Right atrium auricular region (tissue), 2 donors: Measurements from ENCODE around the gene USP47. TPM values are rescaled to one million over a fixed set of nuclear protein-coding genes. Genes with fewer than 3 reads are reported as not detected.

Experiments
- DNase-seq: peaks from one replicate; pipeline ENCODE4 v3.0.0-alpha.2; 2019; ENCODE audit warnings: low spot score
- H3K27ac ChIP-seq, 2 donors: fragments of 200-600 bp; sonication (generic); 1 replicate in 1 of 2; 2 replicates in 1 of 2; pipeline ENCODE4 v1.5.1; 2016 to 2019
- H3K27me3 ChIP-seq, 2 donors: fragments of 200-600 bp; sonication (generic); one replicate each; pipeline versions ENCODE4 v1.5.1 to v1.6.0; 2017 to 2019
- H3K36me3 ChIP-seq: fragments of 200-600 bp; sonication (generic); one replicate; pipeline ENCODE4 v1.5.1; 2016
- H3K4me1 ChIP-seq, 2 donors: fragments of 200-600 bp; sonication (generic); one replicate each; pipeline versions ENCODE4 v1.5.1 to v1.6.0; 2017 to 2019
- H3K4me3 ChIP-seq, 2 donors: fragments of 200-600 bp; sonication (generic); 1 replicate in 1 of 2; 2 replicates in 1 of 2; pipeline ENCODE4 v1.5.1; 2017 to 2019; ENCODE audit warnings: mild to moderate bottlenecking in 1 of 2, moderate library complexity in 1 of 2
- H3K9me3 ChIP-seq, 2 donors: fragments of 200-600 bp; sonication (generic); one replicate each; pipeline ENCODE4 v1.5.1; 2019
- total RNA-seq, 2 donors: library from RNA; depleted of rRNA; stranded (reverse); fragments of >200 nt; gene quantifications; one replicate each; pipeline ENCODE4 v1.1.0, GENCODE V29; 2016
- TF ChIP-seq, protein P1 (sequence below), 2 donors: fragments of 200-600 bp; sonication (generic); IDR thresholded peaks; one replicate each; pipeline ENCODE4 v1.5.1; 2019; ENCODE audit warnings: antibody characterized with exemption in 2 of 2

USP47 gene
- total RNA-seq, 2 donors from 2014 or later = 58.7 to 61.3 TPM

DNA sequence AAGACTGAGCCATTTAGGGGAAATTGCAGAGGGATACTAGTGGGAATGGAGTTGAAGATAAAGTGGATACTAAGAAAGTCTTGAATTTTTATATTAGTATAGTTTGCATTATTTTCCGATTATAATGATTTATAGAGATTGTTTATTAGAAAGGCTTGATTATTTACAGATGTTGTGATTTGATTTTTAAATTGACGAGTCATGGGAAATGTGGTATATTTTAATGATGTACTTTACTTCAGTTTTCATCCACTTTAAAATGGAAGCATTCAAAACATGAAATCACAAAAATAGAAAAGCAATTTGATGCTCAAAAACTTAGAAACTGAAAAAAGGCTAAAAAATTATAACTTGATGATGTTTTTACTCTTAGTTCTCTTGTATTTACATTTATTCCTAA, 21.2 kb downstream of the USP47 start:
- H3K9me3 ChIP-seq = peaks cover 0 to 6% of the 10 kb centered on the region in 2 donors
- H3K4me3 ChIP-seq = no peak overlapping the region
- TF ChIP-seq, protein P1, sequence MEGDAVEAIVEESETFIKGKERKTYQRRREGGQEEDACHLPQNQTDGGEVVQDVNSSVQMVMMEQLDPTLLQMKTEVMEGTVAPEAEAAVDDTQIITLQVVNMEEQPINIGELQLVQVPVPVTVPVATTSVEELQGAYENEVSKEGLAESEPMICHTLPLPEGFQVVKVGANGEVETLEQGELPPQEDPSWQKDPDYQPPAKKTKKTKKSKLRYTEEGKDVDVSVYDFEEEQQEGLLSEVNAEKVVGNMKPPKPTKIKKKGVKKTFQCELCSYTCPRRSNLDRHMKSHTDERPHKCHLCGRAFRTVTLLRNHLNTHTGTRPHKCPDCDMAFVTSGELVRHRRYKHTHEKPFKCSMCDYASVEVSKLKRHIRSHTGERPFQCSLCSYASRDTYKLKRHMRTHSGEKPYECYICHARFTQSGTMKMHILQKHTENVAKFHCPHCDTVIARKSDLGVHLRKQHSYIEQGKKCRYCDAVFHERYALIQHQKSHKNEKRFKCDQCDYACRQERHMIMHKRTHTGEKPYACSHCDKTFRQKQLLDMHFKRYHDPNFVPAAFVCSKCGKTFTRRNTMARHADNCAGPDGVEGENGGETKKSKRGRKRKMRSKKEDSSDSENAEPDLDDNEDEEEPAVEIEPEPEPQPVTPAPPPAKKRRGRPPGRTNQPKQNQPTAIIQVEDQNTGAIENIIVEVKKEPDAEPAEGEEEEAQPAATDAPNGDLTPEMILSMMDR (IDR thresholded peaks at IDR 0.05) = no peak
- H3K4me1 ChIP-seq = peaks cover 0 to 28% of the 10 kb centered on the region in 2 donors
- H3K36me3 ChIP-seq = no peaks in the 10 kb centered on the region
- no peak for DNase-seq
- no peak overlapping the region for H3K27ac ChIP-seq
- no peaks in the 10 kb centered on the region for H3K27me3 ChIP-seq

DNA sequence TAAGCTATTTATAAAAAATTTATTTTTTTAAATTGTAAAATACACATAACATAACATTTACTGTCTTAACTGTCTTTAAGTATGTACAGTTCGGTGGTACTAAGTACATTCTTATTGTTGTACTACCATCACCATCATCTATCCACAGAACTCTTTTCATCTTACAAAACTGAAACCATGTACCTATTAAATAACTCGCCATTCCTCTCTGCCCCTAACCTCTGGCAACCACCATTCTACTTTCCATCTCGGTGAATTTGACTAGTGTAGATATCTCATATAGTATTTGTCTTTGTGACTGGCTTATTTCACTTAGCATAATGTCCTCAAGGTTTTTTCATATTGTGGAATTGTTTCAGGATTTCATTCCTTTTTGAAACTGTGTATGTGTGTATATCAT, 22.6 kb downstream of the USP47 start:
- H3K4me1 ChIP-seq = peaks cover 0 to 14% of the 10 kb centered on the region in 2 donors
- peaks cover 0 to 6% of the 10 kb centered on the region in 2 donors for H3K9me3 ChIP-seq
- H3K36me3 ChIP-seq = no peaks in the 10 kb centered on the region

GRCh38 chr11:11864803-11865202, 23.0 kb downstream of the USP47 start:
- Histone ChIP-seq H3K4me3 (no peak overlapping the region), H3K27ac (no peak overlapping the region), H3K9me3 (peaks cover 0 to 6% of the 10 kb centered on the region in 2 donors), H3K36me3 (no peaks in the 10 kb centered on the region), H3K27me3 (no peaks in the 10 kb centered on the region), H3K4me1 (peaks cover 0 to 12% of the 10 kb centered on the region in 2 donors)
- TF ChIP-seq, protein P1 (IDR thresholded peaks at IDR 0.05) = no peak
- no peak for DNase-seq

More for the DNA sequence above, 22.6 kb downstream of the USP47 start:
- no peaks in the 10 kb centered on the region for H3K27me3 ChIP-seq
- H3K4me3 ChIP-seq = no peak overlapping the region
- no peak overlapping the region for H3K27ac ChIP-seq
- no peak for DNase-seq
- TF ChIP-seq, protein P1 (IDR thresholded peaks at IDR 0.05) = no peak

- no peak overlapping the region for H3K27ac ChIP-seq
- no peak overlapping the region for H3K4me3 ChIP-seq
- DNase-seq = no peak
- H3K27me3 ChIP-seq = no peaks in the 10 kb centered on the region
- peaks cover 0 to 6% of the 10 kb centered on the region in 2 donors for H3K9me3 ChIP-seq
- no peaks in the 10 kb centered on the region for H3K36me3 ChIP-seq
- H3K4me1 ChIP-seq = peaks cover 0 to 7% of the 10 kb centered on the region in 2 donors
- TF ChIP-seq, protein P1 (IDR thresholded peaks at IDR 0.05) = no peak
Measured at GRCh38 chr11:11865449-11865848, 23.7 kb downstream of the USP47 start.

GRCh38 chr11:11866203-11866602, 24.4 kb downstream of the USP47 start:
- H3K27me3 ChIP-seq = no peaks in the 10 kb centered on the region
- peaks cover 0 to 6% of the 10 kb centered on the region in 2 donors for H3K9me3 ChIP-seq
- no peaks in the 10 kb centered on the region for H3K36me3 ChIP-seq
- no peak for DNase-seq
- no peak overlapping the region for H3K27ac ChIP-seq
- TF ChIP-seq, protein P1 (IDR thresholded peaks at IDR 0.05) = no peak
- H3K4me3 ChIP-seq = no peak overlapping the region
- peaks cover 0 to 9% of the 10 kb centered on the region in 2 donors for H3K4me1 ChIP-seq

- Histone ChIP-seq H3K4me3 (no peak overlapping the region), H3K27ac (no peak overlapping the region), H3K27me3 (no peaks in the 10 kb centered on the region), H3K9me3 (peaks cover 0 to 6% of the 10 kb centered on the region in 2 donors), H3K4me1 (peaks cover 0 to 25% of the 10 kb centered on the region in 2 donors), H3K36me3 (no peaks in the 10 kb centered on the region)
- DNase-seq = no peak
- TF ChIP-seq, protein P1 (IDR thresholded peaks at IDR 0.05) = no peak
Measured at GRCh38 chr11:11867720-11868119, 25.9 kb downstream of the USP47 start.
